Activated B cell treated with CpG ODN at 0.5 μM for 24 hours (primary cell): ENCODE measurements around the gene EXOC6. TPM values are rescaled to one million over a fixed set of nuclear protein-coding genes. Genes with fewer than 3 reads are reported as not detected.

Experiments
- ATAC-seq: fragments of 200-7000 bp; cut with Tn5 transposase; one replicate; pipeline ENCODE4 v1.10.0; 2021; ENCODE audit warnings: low read depth, mild to moderate bottlenecking, moderate library complexity
- CTCF ChIA-PET: fragments of 350-600 bp; sonication (Branson Sonifier 250); formaldehyde crosslinking; loops from one replicate; lab custom pipeline; 2021; ENCODE audit warnings: antibody characterized with exemption; lab: Charles Lee
- POLR2A ChIA-PET: fragments of 350-600 bp; sonication (Branson Sonifier 250); formaldehyde crosslinking; loops from one replicate; lab custom pipeline; 2021; ENCODE audit warnings: antibody characterized with exemption; lab: Charles Lee
- DNase-seq: peaks from one replicate; pipeline ENCODE4 v3.0.0; 2022
- H3K27ac Mint-ChIP-seq: one replicate; pipeline ENCODE4 v1.8.0; 2020; ENCODE audit warnings: mixed read lengths
- H3K27me3 Mint-ChIP-seq: one replicate; pipeline ENCODE4 v1.8.0; 2021; ENCODE audit warnings: mixed read lengths
- H3K36me3 Mint-ChIP-seq: one replicate; pipeline ENCODE4 v1.8.0; 2021; ENCODE audit warnings: low read depth, mixed read lengths
- H3K4me1 Mint-ChIP-seq: one replicate; pipeline ENCODE4 v1.8.0; 2021; ENCODE audit warnings: mixed read lengths
- H3K4me3 Mint-ChIP-seq: one replicate; pipeline ENCODE4 v1.8.0; 2020; ENCODE audit warnings: mild to moderate bottlenecking, mixed read lengths
- H3K9me3 Mint-ChIP-seq: one replicate; pipeline ENCODE4 v1.8.0; 2020; ENCODE audit warnings: mixed read lengths
- intact Hi-C: fragments of 100-400 bp; cut with micrococcal nuclease; formaldehyde crosslinking; loops from one replicate; pipeline ENCODE4 v1.15.1; 2024
- total RNA-seq: library from RNA; stranded (reverse); gene quantifications from 2 replicates; pipeline ENCODE4 v1.2.3, GENCODE V29; 2022
- TF ChIP-seq, protein P1 (sequence below): fragments of 200-600 bp; IDR thresholded peaks from one replicate; pipeline ENCODE4 v1.8.0; 2022; ENCODE audit warnings: antibody characterized with exemption, mild to moderate bottlenecking

Gene EXOC6
- total RNA-seq, 1 donor from 2014 or later = 17.3 TPM

DNA sequence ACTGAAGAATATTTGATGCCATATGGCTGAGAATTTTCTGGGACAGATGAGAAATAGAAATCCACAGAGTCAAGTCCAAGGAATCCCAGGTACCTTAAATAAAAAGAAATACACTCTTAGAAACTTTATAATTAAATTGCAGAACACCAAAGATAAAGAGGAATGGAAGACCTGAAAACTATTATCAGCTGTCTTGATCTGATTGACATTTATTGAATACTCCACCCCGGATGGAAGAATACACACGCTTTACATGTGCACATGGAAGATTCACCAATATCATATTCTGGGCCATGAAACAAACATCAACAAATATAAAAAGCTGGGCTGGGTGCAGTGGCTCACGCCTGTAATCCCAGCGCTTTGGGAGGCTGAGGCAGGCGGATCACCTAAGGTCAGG, 81.6 kb downstream of the EXOC6 start:
- Mint-ChIP-seq H3K27me3 (no peaks in the 10 kb centered on the region), H3K36me3 (peaks cover 26% of the 10 kb centered on the region), H3K27ac (no peak overlapping the region), H3K9me3 (no peaks in the 10 kb centered on the region), H3K4me1 (no peaks in the 10 kb centered on the region), H3K4me3 (no peak overlapping the region)
- DNase-seq (no peak), ATAC-seq (no peak)
- TF ChIP-seq, protein P1, sequence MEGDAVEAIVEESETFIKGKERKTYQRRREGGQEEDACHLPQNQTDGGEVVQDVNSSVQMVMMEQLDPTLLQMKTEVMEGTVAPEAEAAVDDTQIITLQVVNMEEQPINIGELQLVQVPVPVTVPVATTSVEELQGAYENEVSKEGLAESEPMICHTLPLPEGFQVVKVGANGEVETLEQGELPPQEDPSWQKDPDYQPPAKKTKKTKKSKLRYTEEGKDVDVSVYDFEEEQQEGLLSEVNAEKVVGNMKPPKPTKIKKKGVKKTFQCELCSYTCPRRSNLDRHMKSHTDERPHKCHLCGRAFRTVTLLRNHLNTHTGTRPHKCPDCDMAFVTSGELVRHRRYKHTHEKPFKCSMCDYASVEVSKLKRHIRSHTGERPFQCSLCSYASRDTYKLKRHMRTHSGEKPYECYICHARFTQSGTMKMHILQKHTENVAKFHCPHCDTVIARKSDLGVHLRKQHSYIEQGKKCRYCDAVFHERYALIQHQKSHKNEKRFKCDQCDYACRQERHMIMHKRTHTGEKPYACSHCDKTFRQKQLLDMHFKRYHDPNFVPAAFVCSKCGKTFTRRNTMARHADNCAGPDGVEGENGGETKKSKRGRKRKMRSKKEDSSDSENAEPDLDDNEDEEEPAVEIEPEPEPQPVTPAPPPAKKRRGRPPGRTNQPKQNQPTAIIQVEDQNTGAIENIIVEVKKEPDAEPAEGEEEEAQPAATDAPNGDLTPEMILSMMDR = no peak
- ChIA-PET CTCF (no interaction called here), POLR2A (no interaction called here)
- intact Hi-C loops = no loop called here

DNA sequence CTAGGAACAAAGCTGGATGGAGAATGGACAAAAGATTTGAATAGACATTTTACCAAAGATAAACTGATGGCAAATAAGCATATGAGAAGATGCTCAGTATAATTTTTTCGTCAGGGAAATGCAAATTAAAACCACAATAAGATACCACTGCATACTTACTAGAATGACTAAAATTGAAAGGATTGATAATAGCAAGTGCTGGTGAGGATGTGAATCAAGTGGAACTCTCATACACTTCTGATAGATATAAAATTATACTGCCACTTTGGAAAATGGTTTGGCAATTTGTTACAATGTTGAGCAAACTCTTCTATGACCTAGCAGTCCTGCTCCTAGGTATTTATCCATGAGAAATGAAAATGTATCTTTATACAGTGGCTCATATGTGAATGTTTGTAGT, 83.3 kb downstream of the EXOC6 start:
- Mint-ChIP-seq H3K4me3 (no peak overlapping the region), H3K36me3 (peaks cover 29% of the 10 kb centered on the region), H3K9me3 (no peaks in the 10 kb centered on the region), H3K27ac (no peak overlapping the region), H3K4me1 (no peaks in the 10 kb centered on the region), H3K27me3 (no peaks in the 10 kb centered on the region)
- DNase-seq = no peak
- no peak for ATAC-seq
- POLR2A ChIA-PET = interaction anchor here (0.5 kb wide), 1 partner anchor 405 kb away, joined by 5 read pairs; no protein-coding TSS in a partner anchor
- CTCF ChIA-PET = no interaction called here
- intact Hi-C loops = no loop called here
- TF ChIP-seq, protein P1 = no peak

DNA sequence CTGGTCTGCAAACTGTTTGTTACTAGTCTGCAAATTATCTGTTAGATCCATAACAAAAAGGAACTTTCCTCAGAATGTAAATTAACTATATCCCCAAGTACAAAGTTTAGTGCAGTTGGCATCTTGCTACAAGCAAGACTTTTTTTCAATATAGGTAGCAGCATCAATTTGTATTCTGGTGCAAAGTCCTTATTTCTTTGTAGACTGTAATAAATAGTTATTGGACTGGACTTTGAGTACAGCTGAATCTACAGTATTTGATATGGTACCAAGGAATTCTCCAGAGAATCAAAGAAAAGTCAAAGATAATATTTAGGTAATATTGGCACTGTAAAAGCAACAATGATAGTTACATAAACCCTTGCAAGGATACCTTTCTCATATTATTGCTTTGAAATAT, 89.6 kb downstream of the EXOC6 start:
- DNase-seq (no peak), ATAC-seq (no peak)
- ChIA-PET POLR2A (no interaction called here), CTCF (no interaction called here)
- no peak overlapping the region for H3K4me3 Mint-ChIP-seq
- no peak overlapping the region for H3K27ac Mint-ChIP-seq
- H3K36me3 Mint-ChIP-seq = peaks cover 9% of the 10 kb centered on the region
- H3K27me3 Mint-ChIP-seq = no peaks in the 10 kb centered on the region
- no peaks in the 10 kb centered on the region for H3K9me3 Mint-ChIP-seq
- TF ChIP-seq, protein P1 = no peak
- intact Hi-C loops = no loop called here
- no peaks in the 10 kb centered on the region for H3K4me1 Mint-ChIP-seq

DNA sequence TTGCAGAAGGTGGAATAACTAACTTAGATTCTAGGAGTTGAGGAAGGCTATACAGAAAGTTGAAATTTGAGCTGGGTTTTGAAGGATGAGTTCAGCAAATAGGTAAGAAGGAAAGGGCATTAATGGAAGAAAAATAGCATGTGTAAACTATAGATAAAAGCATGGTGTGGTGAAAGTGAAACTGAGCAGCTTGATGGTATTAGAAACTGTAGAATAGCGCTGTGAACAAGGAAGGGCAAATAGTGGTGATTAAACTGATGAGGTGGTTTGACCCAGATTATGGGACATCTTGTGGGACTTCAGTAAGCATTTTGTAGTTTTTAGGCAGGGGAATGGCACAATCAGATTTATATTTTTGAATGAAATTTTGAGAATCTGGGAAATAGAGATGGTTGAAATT, 90.5 kb downstream of the EXOC6 start:
- DNase-seq (no peak), ATAC-seq (no peak)
- Mint-ChIP-seq H3K27ac (no peak overlapping the region), H3K9me3 (peaks cover 2% of the 10 kb centered on the region), H3K27me3 (no peaks in the 10 kb centered on the region), H3K4me3 (no peak overlapping the region), H3K36me3 (peaks cover 19% of the 10 kb centered on the region), H3K4me1 (no peaks in the 10 kb centered on the region)
- intact Hi-C loops = no loop called here
- POLR2A ChIA-PET = no interaction called here
- CTCF ChIA-PET = no interaction called here
- TF ChIP-seq, protein P1 = no peak

DNA sequence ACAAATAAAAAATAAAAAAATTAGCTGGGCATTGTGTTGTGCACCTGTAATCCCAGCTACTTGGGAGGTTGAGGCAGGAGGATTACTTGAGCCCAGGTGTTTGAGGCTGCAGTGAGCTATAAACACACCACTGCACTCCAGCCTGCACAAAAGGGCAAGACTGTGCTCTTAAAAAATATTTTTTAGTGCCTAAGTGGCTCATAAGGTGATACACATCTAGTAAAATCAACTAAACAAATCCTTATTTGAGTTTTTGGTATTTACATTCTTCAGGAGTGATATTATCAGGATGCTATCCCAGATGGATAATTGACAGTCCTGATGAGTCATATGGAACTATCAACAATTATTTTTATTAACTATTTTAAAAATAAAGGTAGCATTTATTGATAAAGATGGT, 93.9 kb downstream of the EXOC6 start:
- Mint-ChIP-seq H3K9me3 (peaks cover 2% of the 10 kb centered on the region), H3K27me3 (no peaks in the 10 kb centered on the region), H3K4me1 (no peaks in the 10 kb centered on the region), H3K4me3 (no peak overlapping the region), H3K27ac (no peak overlapping the region), H3K36me3 (peaks cover 39% of the 10 kb centered on the region)
- ATAC-seq = no peak
- ChIA-PET POLR2A (no interaction called here), CTCF (interaction anchor here (0.6 kb wide), 1 partner anchor 52 kb away, joined by 4 read pairs; no protein-coding TSS in a partner anchor)
- TF ChIP-seq, protein P1 = no peak
- intact Hi-C loops = no loop called here
- no peak for DNase-seq
